ENCODE data around the gene DCD.
"Not testable (repeated sequence)": the region's sequence is repeated elsewhere in the genome, so short reads cannot be mapped to it uniquely, and the experiment has no call there.

Gene DCD

GRCh38 chr12:54653025-54653424 is 4.9 kb upstream of the DCD start:
- DNase-seq: no peak

- no peak for DNase-seq
These were observed 2.7 kb upstream of the DCD start for GRCh38 chr12:54650889-54651288.

GRCh38 chr12:54650409-54650808 is 2.2 kb upstream of the DCD start:
- DNase-seq: no peak

- no peak for DNase-seq
These were observed 1.7 kb upstream of the DCD start for GRCh38 chr12:54649825-54650224.

GRCh38 chr12:54641554-54641953 is 6.6 kb downstream of the DCD start:
- no peak for DNase-seq

- no peak for DNase-seq
These were observed 7.1 kb downstream of the DCD start for GRCh38 chr12:54641089-54641488.

GRCh38 chr12:54639112-54639511 is 9.1 kb downstream of the DCD start:
- DNase-seq: not testable (repeated sequence)

- DNase-seq: no peak
These were observed 13.4 kb downstream of the DCD start, which contains the start of gene LACRT for GRCh38 chr12:54634795-54635194. Gene LACRT (minus strand): TSS chr12:54634895. CDS start chr12:54634841, 54 bp downstream.

GRCh38 chr12:54631988-54632728 is 16.0 kb downstream of the DCD start:
- DNase-seq: no peak

- no peak for DNase-seq
These were observed 16.6 kb downstream of the DCD start for GRCh38 chr12:54631551-54631950.

- DNase-seq: no peak
These were observed 18.2 kb downstream of the DCD start for GRCh38 chr12:54629925-54630324.

GRCh38 chr12:54628186-54628846 is 19.8 kb downstream of the DCD start:
- DNase-seq: no peak

- no peak for DNase-seq
These were observed 20.9 kb downstream of the DCD start for GRCh38 chr12:54627304-54627703.

- no peak for DNase-seq
These were observed 22.6 kb downstream of the DCD start for GRCh38 chr12:54625598-54625997.

GRCh38 chr12:54624315-54625279 is 23.6 kb downstream of the DCD start:
- no peak for DNase-seq

- no peak for DNase-seq
These were observed 25.5 kb downstream of the DCD start for GRCh38 chr12:54622463-54623183.

GRCh38 chr12:54616933-54617680 is 31.1 kb downstream of the DCD start:
- no peak for DNase-seq

GRCh38 chr12:54612225-54612750 is 35.9 kb downstream of the DCD start:
- no peak for DNase-seq

GRCh38 chr12:54611715-54612149 is 36.4 kb downstream of the DCD start:
- no peak for DNase-seq

GRCh38 chr12:54608769-54609168 is 39.4 kb downstream of the DCD start:
- DNase-seq: no peak

GRCh38 chr12:54608156-54608555 is 40.0 kb downstream of the DCD start:
- no peak for DNase-seq

All from fibroblast of skin of back (primary cell).